ENCODE measurements around the gene PLIN4. TPM values are rescaled to one million over a fixed set of nuclear protein-coding genes. Genes with fewer than 3 reads are reported as not detected.

The PLIN4 gene
- total RNA-seq, 1 experiment from 2014 or later: not detected

GRCh38 chr19:4473011-4473762 is 45.1 kb downstream of the PLIN4 start:
- no peaks in the 10 kb centered on the region; the same call in 1 of the 2 replicates for H4K20me1 ChIP-seq (ENCODE audit: insufficient read depth, low read depth, low read length)
- H3K9ac ChIP-seq (ENCODE audit: low read length): peak overlapping the region; percentile 99
- H3K4me1 ChIP-seq (ENCODE audit: low read length): peaks cover 24% of the 10 kb centered on the region
- peak overlapping the region; percentile 97 for H3K4me3 ChIP-seq (ENCODE audit: low read length)
- no peaks in the 10 kb centered on the region for H3K9me2 ChIP-seq (replicated peaks; ENCODE audit: insufficient read depth, low read length)
- DNase-seq: peak; percentile 54
- no peaks in the 10 kb centered on the region for H3K9me3 ChIP-seq (ENCODE audit: low read length)
- peak overlapping the region; percentile 92 for H3K4me2 ChIP-seq (ENCODE audit: low read depth, low read length, poor library complexity, severe bottlenecking)
- H3K36me3 ChIP-seq (ENCODE audit: insufficient read depth, low read length): no peaks in the 10 kb centered on the region; the same call in 1 of the 2 replicates
- no peak overlapping the region for H2AFZ ChIP-seq (ENCODE audit: low read length)
- peak overlapping the region; percentile 56 for H3K27ac ChIP-seq (ENCODE audit: low read length)
- H3K79me2 ChIP-seq (ENCODE audit: low read length): peaks cover 42% of the 10 kb centered on the region
- H3K27me3 ChIP-seq (ENCODE audit: low read length): no peaks in the 10 kb centered on the region

- Histone ChIP-seq H3K36me3 (ENCODE audit: insufficient read depth, low read length) (no peaks in the 10 kb centered on the region; the same call in 1 of the 2 replicates), H3K9me2 (replicated peaks; ENCODE audit: insufficient read depth, low read length) (no peaks in the 10 kb centered on the region), H3K4me3 (ENCODE audit: low read length) (peak within 1 kb of the TSS; percentile 97), H3K9me3 (ENCODE audit: low read length) (no peaks in the 10 kb centered on the region), H3K9ac (ENCODE audit: low read length) (peak within 1 kb of the TSS; percentile 99), H3K4me1 (ENCODE audit: low read length) (peaks cover 24% of the 10 kb centered on the region), H2AFZ (ENCODE audit: low read length) (peak within 1 kb of the TSS; percentile 11; the same call in 1 of the 2 replicates), H3K27me3 (ENCODE audit: low read length) (no peaks in the 10 kb centered on the region), H3K79me2 (ENCODE audit: low read length) (peaks cover 42% of the 10 kb centered on the region), H3K27ac (ENCODE audit: low read length) (peak within 1 kb of the TSS; percentile 82), H4K20me1 (ENCODE audit: insufficient read depth, low read depth, low read length) (no peaks in the 10 kb centered on the region; the same call in 1 of the 2 replicates), H3K4me2 (ENCODE audit: low read depth, low read length, poor library complexity, severe bottlenecking) (peak within 1 kb of the TSS; percentile 92)
- DNase-seq: no peak
Observed at GRCh38 chr19:4472174-4472974, 45.9 kb downstream of the PLIN4 start, which contains the start of gene HDGFL2. Gene HDGFL2 (plus strand): TSS chr19:4472297. CDS start chr19:4472351, 54 bp downstream.

- Histone ChIP-seq H3K36me3 (ENCODE audit: insufficient read depth, low read length) (no peaks in the 10 kb centered on the region; the same call in 1 of the 2 replicates), H3K4me1 (ENCODE audit: low read length) (peaks cover 24% of the 10 kb centered on the region), H3K79me2 (ENCODE audit: low read length) (peaks cover 36% of the 10 kb centered on the region), H2AFZ (ENCODE audit: low read length) (peak overlapping the region; percentile 11; the same call in 1 of the 2 replicates), H3K9ac (ENCODE audit: low read length) (peak overlapping the region; percentile 71), H3K4me2 (ENCODE audit: low read depth, low read length, poor library complexity, severe bottlenecking) (peak overlapping the region; percentile 70), H3K9me2 (replicated peaks; ENCODE audit: insufficient read depth, low read length) (no peaks in the 10 kb centered on the region), H3K9me3 (ENCODE audit: low read length) (no peaks in the 10 kb centered on the region), H3K27ac (ENCODE audit: low read length) (peak overlapping the region; percentile 82), H3K4me3 (ENCODE audit: low read length) (peak overlapping the region; percentile 68), H4K20me1 (ENCODE audit: insufficient read depth, low read depth, low read length) (no peaks in the 10 kb centered on the region; the same call in 1 of the 2 replicates), H3K27me3 (ENCODE audit: low read length) (no peaks in the 10 kb centered on the region)
- DNase-seq: peak; percentile 100
Observed at GRCh38 chr19:4471403-4472173, 46.7 kb downstream of the PLIN4 start.

- Histone ChIP-seq H3K4me1 (ENCODE audit: low read length) (peaks cover 10% of the 10 kb centered on the region), H3K79me2 (ENCODE audit: low read length) (peaks cover 5% of the 10 kb centered on the region), H3K9me2 (replicated peaks; ENCODE audit: insufficient read depth, low read length) (no peaks in the 10 kb centered on the region), H3K4me2 (ENCODE audit: low read depth, low read length, poor library complexity, severe bottlenecking) (no peak overlapping the region), H3K9ac (ENCODE audit: low read length) (no peak overlapping the region), H4K20me1 (ENCODE audit: insufficient read depth, low read depth, low read length) (no peaks in the 10 kb centered on the region; the same call in 1 of the 2 replicates), H2AFZ (ENCODE audit: low read length) (no peak overlapping the region), H3K27me3 (ENCODE audit: low read length) (no peaks in the 10 kb centered on the region), H3K9me3 (ENCODE audit: low read length) (no peaks in the 10 kb centered on the region), H3K27ac (ENCODE audit: low read length) (no peak overlapping the region), H3K36me3 (ENCODE audit: insufficient read depth, low read length) (no peaks in the 10 kb centered on the region), H3K4me3 (ENCODE audit: low read length) (no peak overlapping the region)
- DNase-seq: no peak
Observed at GRCh38 chr19:4467835-4468234, 50.5 kb downstream of the PLIN4 start.

GRCh38 chr19:4464815-4465581 is 53.3 kb downstream of the PLIN4 start:
- Histone ChIP-seq H2AFZ (ENCODE audit: low read length) (no peak overlapping the region), H4K20me1 (ENCODE audit: insufficient read depth, low read depth, low read length) (no peaks in the 10 kb centered on the region), H3K36me3 (ENCODE audit: insufficient read depth, low read length) (no peaks in the 10 kb centered on the region), H3K4me2 (ENCODE audit: low read depth, low read length, poor library complexity, severe bottlenecking) (no peak overlapping the region), H3K79me2 (ENCODE audit: low read length) (no peaks in the 10 kb centered on the region), H3K27me3 (ENCODE audit: low read length) (no peaks in the 10 kb centered on the region), H3K4me3 (ENCODE audit: low read length) (no peak overlapping the region), H3K4me1 (ENCODE audit: low read length) (no peaks in the 10 kb centered on the region), H3K9ac (ENCODE audit: low read length) (no peak overlapping the region), H3K27ac (ENCODE audit: low read length) (no peak overlapping the region), H3K9me3 (ENCODE audit: low read length) (no peaks in the 10 kb centered on the region), H3K9me2 (replicated peaks; ENCODE audit: insufficient read depth, low read length) (no peaks in the 10 kb centered on the region)
- DNase-seq: no peak

- peak within 1 kb of the TSS; percentile 95 for H3K4me3 ChIP-seq (ENCODE audit: low read length)
- peaks cover 32% of the 10 kb centered on the region for H3K4me1 ChIP-seq (ENCODE audit: low read length)
- peaks cover 9% of the 10 kb centered on the region for H4K20me1 ChIP-seq (ENCODE audit: insufficient read depth, low read depth, low read length)
- DNase-seq: peak; percentile 99
- no peaks in the 10 kb centered on the region for H3K36me3 ChIP-seq (ENCODE audit: insufficient read depth, low read length)
- no peaks in the 10 kb centered on the region for H3K27me3 ChIP-seq (ENCODE audit: low read length)
- peaks cover 26% of the 10 kb centered on the region for H3K79me2 ChIP-seq (ENCODE audit: low read length)
- no peak within 1 kb of the TSS for H2AFZ ChIP-seq (ENCODE audit: low read length)
- H3K9ac ChIP-seq (ENCODE audit: low read length): peak within 1 kb of the TSS; percentile 89
- no peaks in the 10 kb centered on the region for H3K9me3 ChIP-seq (ENCODE audit: low read length)
- no peaks in the 10 kb centered on the region for H3K9me2 ChIP-seq (replicated peaks; ENCODE audit: insufficient read depth, low read length)
- H3K4me2 ChIP-seq (ENCODE audit: low read depth, low read length, poor library complexity, severe bottlenecking): peak within 1 kb of the TSS; percentile 74
- H3K27ac ChIP-seq (ENCODE audit: low read length): peak within 1 kb of the TSS; percentile 54; the same call in 1 of the 2 replicates
Observed at GRCh38 chr19:4457654-4458395, 60.5 kb downstream of the PLIN4 start, which contains the start of gene UBXN6. Gene UBXN6 (minus strand): TSS chr19:4457794. CDS start chr19:4457697, 97 bp downstream.

Measured in Karpas-422 (cell line).